ENCODE results near the gene CABP1. TPM values are rescaled to one million over a fixed set of nuclear protein-coding genes. Genes with fewer than 3 reads are reported as not detected.

Gene CABP1
- polyA plus RNA-seq, 1 donor (not counting 4 experiments of a cell fraction or from before 2014, with no cell fraction given): 0.04 TPM

DNA sequence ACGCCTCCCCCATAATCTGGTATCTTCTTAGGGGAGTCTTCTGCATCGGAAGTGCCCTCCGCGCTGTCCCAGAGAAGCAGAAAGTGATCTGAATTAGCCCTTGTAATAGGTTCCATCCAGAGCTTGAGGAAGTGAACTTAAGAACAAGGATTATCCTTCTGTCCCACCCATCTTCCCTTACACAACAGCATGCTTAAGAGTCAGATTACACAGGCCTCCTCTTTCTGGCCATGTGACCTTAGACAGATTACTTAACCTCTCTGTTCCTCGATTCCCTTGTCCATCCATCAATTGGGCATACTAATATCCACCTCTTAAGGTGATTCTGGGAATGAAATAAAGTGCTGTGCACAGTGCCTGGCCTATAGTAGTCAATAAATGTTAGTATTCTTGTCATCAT, 11.4 kb downstream of the CABP1 start:
- dilution Hi-C loops (cut with MboI; ENCODE audit: extremely low pct_ligation_motif_present, low sequenced_read_pairs): no loop called here
- no peaks in the 10 kb centered on the region for H3K9me3 ChIP-seq (ENCODE audit: control insufficient read depth, low read depth, low read length)
- no peak overlapping the region for H3K9ac ChIP-seq (ENCODE audit: control insufficient read depth, extremely low read depth, insufficient read depth, low read length)
- H3K4me3 ChIP-seq (ENCODE audit: control insufficient read depth in 2 of 3, extremely low read depth in 1 of 3, insufficient read depth in 2 of 3, low read depth in 1 of 3, low read length in 3 of 3): no peak overlapping the region
- H3K9me1 ChIP-seq (ENCODE audit: control insufficient read depth, extremely low read depth, insufficient read depth, low read length): no peaks in the 10 kb centered on the region
- H3K79me2 ChIP-seq (ENCODE audit: control insufficient read depth, insufficient read depth, low read length): no peaks in the 10 kb centered on the region
- DNase-seq (ENCODE audit: low read depth, low spot score) (no peak), FAIRE-seq (no peak)
- peaks cover 10% of the 10 kb centered on the region for H3K4me1 ChIP-seq (ENCODE audit: control insufficient read depth, extremely low read depth, insufficient read depth, low read length)
- H3K4me2 ChIP-seq (ENCODE audit: control insufficient read depth, extremely low read depth, insufficient read depth, low read depth, low read length): no peak overlapping the region
- no peak overlapping the region for H3K27ac ChIP-seq (ENCODE audit: control insufficient read depth, insufficient read depth, low read length)
- no peak overlapping the region for H2AFZ ChIP-seq (ENCODE audit: control insufficient read depth, low read length)
- TF ChIP-seq, protein P1, sequence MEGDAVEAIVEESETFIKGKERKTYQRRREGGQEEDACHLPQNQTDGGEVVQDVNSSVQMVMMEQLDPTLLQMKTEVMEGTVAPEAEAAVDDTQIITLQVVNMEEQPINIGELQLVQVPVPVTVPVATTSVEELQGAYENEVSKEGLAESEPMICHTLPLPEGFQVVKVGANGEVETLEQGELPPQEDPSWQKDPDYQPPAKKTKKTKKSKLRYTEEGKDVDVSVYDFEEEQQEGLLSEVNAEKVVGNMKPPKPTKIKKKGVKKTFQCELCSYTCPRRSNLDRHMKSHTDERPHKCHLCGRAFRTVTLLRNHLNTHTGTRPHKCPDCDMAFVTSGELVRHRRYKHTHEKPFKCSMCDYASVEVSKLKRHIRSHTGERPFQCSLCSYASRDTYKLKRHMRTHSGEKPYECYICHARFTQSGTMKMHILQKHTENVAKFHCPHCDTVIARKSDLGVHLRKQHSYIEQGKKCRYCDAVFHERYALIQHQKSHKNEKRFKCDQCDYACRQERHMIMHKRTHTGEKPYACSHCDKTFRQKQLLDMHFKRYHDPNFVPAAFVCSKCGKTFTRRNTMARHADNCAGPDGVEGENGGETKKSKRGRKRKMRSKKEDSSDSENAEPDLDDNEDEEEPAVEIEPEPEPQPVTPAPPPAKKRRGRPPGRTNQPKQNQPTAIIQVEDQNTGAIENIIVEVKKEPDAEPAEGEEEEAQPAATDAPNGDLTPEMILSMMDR (optimal IDR thresholded peaks at IDR 0.05 in 1 of 3, IDR thresholded peaks at IDR 0.05 in 1 of 3, conservative IDR thresholded peaks at IDR 0.05 in 1 of 3; ENCODE audit: extremely low read depth in 1 of 3, insufficient read depth in 2 of 3, low read length in 3 of 3): no peak
- TF ChIP-seq EZH2 (IDR thresholded peaks at IDR 0.05; ENCODE audit: low read length): no peak
- H3K27me3 ChIP-seq (ENCODE audit: control insufficient read depth, extremely low read depth, insufficient read depth, low read length): peaks cover 32% of the 10 kb centered on the region
- no peaks in the 10 kb centered on the region for H4K20me1 ChIP-seq (ENCODE audit: control insufficient read depth, extremely low read depth, insufficient read depth, low read length)
- no peaks in the 10 kb centered on the region for H3K36me3 ChIP-seq (ENCODE audit: control insufficient read depth in 2 of 2, extremely low read depth in 1 of 2, insufficient read depth in 2 of 2, low read length in 2 of 2)

DNA sequence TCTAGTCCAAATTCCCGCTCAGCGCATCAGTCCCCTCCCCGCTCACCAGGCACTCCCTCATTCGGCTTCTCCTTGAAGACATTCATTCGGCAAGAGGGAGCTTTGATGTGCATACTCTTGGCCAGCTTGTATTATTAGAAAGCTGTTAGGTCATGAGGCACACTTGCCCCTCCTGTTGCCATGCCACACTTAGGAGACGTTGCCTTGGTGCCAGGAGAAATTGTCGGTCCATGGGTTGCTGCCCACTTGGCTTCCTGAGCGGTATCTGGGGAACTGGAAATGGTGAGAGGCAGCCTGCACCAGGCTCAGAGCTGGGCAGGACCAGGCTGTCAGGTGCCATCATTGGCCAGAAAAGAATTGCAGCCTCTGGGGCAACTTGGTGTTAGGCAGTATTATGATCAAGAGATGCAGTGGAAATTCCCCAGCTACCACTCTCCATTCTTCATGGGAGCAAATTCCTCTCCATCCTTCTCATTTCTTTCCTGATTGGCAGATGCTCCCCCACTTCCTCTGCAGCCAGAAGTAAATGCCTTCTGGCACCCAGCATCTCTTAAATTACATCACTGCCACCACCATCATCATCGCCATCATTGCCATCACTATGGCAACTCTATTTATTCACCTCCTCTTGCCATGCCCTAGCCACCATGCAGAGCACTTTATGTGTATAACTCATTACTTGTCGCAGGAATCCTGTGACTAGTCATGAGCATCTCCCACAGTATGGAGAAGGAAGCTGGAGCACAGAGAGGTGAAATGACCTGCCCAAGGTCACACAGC, 12.4 kb downstream of the CABP1 start:
- Histone ChIP-seq H2AFZ (ENCODE audit: control insufficient read depth, low read length) (no peak overlapping the region), H3K36me3 (ENCODE audit: control insufficient read depth in 2 of 2, extremely low read depth in 1 of 2, insufficient read depth in 2 of 2, low read length in 2 of 2) (no peaks in the 10 kb centered on the region), H3K27ac (ENCODE audit: control insufficient read depth, insufficient read depth, low read length) (no peak overlapping the region), H3K9ac (ENCODE audit: control insufficient read depth, extremely low read depth, insufficient read depth, low read length) (no peak overlapping the region), H4K20me1 (ENCODE audit: control insufficient read depth, extremely low read depth, insufficient read depth, low read length) (no peaks in the 10 kb centered on the region), H3K4me3 (ENCODE audit: control insufficient read depth in 2 of 3, extremely low read depth in 1 of 3, insufficient read depth in 2 of 3, low read depth in 1 of 3, low read length in 3 of 3) (no peak overlapping the region), H3K4me1 (ENCODE audit: control insufficient read depth, extremely low read depth, insufficient read depth, low read length) (peaks cover 10% of the 10 kb centered on the region), H3K9me1 (ENCODE audit: control insufficient read depth, extremely low read depth, insufficient read depth, low read length) (no peaks in the 10 kb centered on the region), H3K4me2 (ENCODE audit: control insufficient read depth, extremely low read depth, insufficient read depth, low read depth, low read length) (no peak overlapping the region), H3K27me3 (ENCODE audit: control insufficient read depth, extremely low read depth, insufficient read depth, low read length) (peaks cover 32% of the 10 kb centered on the region), H3K9me3 (ENCODE audit: control insufficient read depth, low read depth, low read length) (no peaks in the 10 kb centered on the region), H3K79me2 (ENCODE audit: control insufficient read depth, insufficient read depth, low read length) (no peaks in the 10 kb centered on the region)
- dilution Hi-C loops (cut with MboI; ENCODE audit: extremely low pct_ligation_motif_present, low sequenced_read_pairs): no loop called here
- DNase-seq (ENCODE audit: low read depth, low spot score) (no peak), FAIRE-seq (no peak)
- no peak for TF ChIP-seq EZH2 (IDR thresholded peaks at IDR 0.05; ENCODE audit: low read length)
- TF ChIP-seq, protein P1 (optimal IDR thresholded peaks at IDR 0.05 in 1 of 3, IDR thresholded peaks at IDR 0.05 in 1 of 3, conservative IDR thresholded peaks at IDR 0.05 in 1 of 3; ENCODE audit: extremely low read depth in 1 of 3, insufficient read depth in 2 of 3, low read length in 3 of 3): no peak
